GM23338 (cell line): ENCODE data around the gene NCKAP5.

ENCODE experiments used
- CTCF ChIP-seq, 2 experiments: fragments of 200-600 bp in 1 of 2; sonication (generic) in 1 of 2; conservative IDR thresholded peaks; 2 replicates each; pipeline versions ENCODE4 v1.5.1 to v1.6.1; 2016 to 2017; ENCODE audit warnings: antibody characterized with exemption in 2 of 2, low read depth in 2 of 2, mild to moderate bottlenecking in 2 of 2, moderate library complexity in 1 of 2
- ETS1 ChIP-seq: IDR thresholded peaks from 2 replicates; pipeline ENCODE4 v1.6.1; 2016; ENCODE audit warnings: antibody characterized with exemption
- EZH2 ChIP-seq: fragments of 200-600 bp; sonication (generic); IDR thresholded peaks from one replicate; pipeline ENCODE4 v1.8.0; 2017; ENCODE audit warnings: antibody characterized with exemption, mild to moderate bottlenecking, low read depth; ENCODE audit not compliant: unreplicated experiment
- EZH2phosphoT487 ChIP-seq: fragments of 200-600 bp; sonication (generic); IDR thresholded peaks from one replicate; pipeline ENCODE4 v1.8.1; 2018; ENCODE audit warnings: antibody characterized with exemption; ENCODE audit not compliant: unreplicated experiment
- NANOG ChIP-seq: IDR thresholded peaks from 2 replicates; pipeline ENCODE4 v1.6.1; 2016; ENCODE audit warnings: antibody characterized with exemption, borderline replicate concordance
- POLR2AphosphoS5 ChIP-seq: IDR thresholded peaks from 2 replicates; pipeline ENCODE4 v1.6.1; 2016; ENCODE audit warnings: antibody characterized with exemption, low read depth
- REST ChIP-seq: IDR thresholded peaks from one replicate; pipeline ENCODE4 v1.6.1; 2018; ENCODE audit warnings: antibody characterized with exemption; ENCODE audit not compliant: unreplicated experiment
- STAT1 ChIP-seq: IDR thresholded peaks from one replicate; pipeline ENCODE4 v1.6.1; 2016; ENCODE audit warnings: antibody characterized with exemption; ENCODE audit not compliant: unreplicated experiment
- ZNF114 ChIP-seq: fragments of 250-450 bp; sonication (Bioruptor Pico); IDR thresholded peaks from 2 replicates; pipeline ENCODE4 v1.5.0; 2020; ENCODE audit warnings: mild to moderate bottlenecking, moderate library complexity
- TF ChIP-seq, protein P1 (sequence below): fragments of 250-450 bp; sonication (Bioruptor Pico); IDR thresholded peaks from 2 replicates; pipeline ENCODE4 v1.5.0; 2020; ENCODE audit warnings: mild to moderate bottlenecking, moderate library complexity

- TF ChIP-seq EZH2phosphoT487 (no peak), CTCF (conservative IDR thresholded peaks at IDR 0.05; ENCODE audit: low read depth in 2 of 2) (no peak), EZH2 (no peak), REST (no peak), STAT1 (no peak), POLR2AphosphoS5 (no peak), NANOG (no peak), ZNF114 (CRISPR knock-in tag) (no peak), ETS1 (no peak)
- TF ChIP-seq, protein P1, sequence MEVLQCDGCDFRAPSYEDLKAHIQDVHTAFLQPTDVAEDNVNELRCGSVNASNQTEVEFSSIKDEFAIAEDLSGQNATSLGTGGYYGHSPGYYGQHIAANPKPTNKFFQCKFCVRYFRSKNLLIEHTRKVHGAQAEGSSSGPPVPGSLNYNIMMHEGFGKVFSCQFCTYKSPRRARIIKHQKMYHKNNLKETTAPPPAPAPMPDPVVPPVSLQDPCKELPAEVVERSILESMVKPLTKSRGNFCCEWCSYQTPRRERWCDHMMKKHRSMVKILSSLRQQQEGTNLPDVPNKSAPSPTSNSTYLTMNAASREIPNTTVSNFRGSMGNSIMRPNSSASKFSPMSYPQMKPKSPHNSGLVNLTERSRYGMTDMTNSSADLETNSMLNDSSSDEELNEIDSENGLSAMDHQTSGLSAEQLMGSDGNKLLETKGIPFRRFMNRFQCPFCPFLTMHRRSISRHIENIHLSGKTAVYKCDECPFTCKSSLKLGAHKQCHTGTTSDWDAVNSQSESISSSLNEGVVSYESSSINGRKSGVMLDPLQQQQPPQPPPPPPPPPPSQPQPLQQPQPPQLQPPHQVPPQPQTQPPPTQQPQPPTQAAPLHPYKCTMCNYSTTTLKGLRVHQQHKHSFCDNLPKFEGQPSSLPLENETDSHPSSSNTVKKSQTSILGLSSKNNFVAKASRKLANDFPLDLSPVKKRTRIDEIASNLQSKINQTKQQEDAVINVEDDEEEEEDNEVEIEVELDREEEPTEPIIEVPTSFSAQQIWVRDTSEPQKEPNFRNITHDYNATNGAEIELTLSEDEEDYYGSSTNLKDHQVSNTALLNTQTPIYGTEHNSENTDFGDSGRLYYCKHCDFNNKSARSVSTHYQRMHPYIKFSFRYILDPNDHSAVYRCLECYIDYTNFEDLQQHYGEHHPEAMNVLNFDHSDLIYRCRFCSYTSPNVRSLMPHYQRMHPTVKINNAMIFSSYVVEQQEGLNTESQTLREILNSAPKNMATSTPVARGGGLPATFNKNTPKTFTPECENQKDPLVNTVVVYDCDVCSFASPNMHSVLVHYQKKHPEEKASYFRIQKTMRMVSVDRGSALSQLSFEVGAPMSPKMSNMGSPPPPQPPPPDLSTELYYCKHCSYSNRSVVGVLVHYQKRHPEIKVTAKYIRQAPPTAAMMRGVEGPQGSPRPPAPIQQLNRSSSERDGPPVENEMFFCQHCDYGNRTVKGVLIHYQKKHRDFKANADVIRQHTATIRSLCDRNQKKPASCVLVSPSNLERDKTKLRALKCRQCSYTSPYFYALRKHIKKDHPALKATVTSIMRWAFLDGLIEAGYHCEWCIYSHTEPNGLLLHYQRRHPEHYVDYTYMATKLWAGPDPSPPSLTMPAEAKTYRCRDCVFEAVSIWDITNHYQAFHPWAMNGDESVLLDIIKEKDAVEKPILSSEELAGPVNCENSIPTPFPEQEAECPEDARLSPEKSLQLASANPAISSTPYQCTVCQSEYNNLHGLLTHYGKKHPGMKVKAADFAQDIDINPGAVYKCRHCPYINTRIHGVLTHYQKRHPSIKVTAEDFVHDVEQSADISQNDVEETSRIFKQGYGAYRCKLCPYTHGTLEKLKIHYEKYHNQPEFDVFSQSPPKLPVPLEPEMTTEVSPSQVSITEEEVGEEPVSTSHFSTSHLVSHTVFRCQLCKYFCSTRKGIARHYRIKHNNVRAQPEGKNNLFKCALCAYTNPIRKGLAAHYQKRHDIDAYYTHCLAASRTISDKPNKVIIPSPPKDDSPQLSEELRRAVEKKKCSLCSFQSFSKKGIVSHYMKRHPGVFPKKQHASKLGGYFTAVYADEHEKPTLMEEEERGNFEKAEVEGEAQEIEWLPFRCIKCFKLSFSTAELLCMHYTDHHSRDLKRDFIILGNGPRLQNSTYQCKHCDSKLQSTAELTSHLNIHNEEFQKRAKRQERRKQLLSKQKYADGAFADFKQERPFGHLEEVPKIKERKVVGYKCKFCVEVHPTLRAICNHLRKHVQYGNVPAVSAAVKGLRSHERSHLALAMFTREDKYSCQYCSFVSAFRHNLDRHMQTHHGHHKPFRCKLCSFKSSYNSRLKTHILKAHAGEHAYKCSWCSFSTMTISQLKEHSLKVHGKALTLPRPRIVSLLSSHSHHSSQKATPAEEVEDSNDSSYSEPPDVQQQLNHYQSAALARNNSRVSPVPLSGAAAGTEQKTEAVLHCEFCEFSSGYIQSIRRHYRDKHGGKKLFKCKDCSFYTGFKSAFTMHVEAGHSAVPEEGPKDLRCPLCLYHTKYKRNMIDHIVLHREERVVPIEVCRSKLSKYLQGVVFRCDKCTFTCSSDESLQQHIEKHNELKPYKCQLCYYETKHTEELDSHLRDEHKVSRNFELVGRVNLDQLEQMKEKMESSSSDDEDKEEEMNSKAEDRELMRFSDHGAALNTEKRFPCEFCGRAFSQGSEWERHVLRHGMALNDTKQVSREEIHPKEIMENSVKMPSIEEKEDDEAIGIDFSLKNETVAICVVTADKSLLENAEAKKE (CRISPR knock-in tag) = no peak
Observed at GRCh38 chr2:133292259-133292658, 276.0 kb downstream of the NCKAP5 start.
